ENCODE data around the gene MED27. TPM values are rescaled to one million over a fixed set of nuclear protein-coding genes. Genes with fewer than 3 reads are reported as not detected.
"Not testable (repeated sequence)": the region's sequence is repeated elsewhere in the genome, so short reads cannot be mapped to it uniquely, and the experiment has no call there.

The MED27 gene
- total RNA-seq, 1 experiment from 2014 or later: 65.6 TPM

GRCh38 chr9:131925677-131926177 is 153.9 kb downstream of the MED27 start:
- DNase-seq (ENCODE audit: low read depth): no peak

DNA sequence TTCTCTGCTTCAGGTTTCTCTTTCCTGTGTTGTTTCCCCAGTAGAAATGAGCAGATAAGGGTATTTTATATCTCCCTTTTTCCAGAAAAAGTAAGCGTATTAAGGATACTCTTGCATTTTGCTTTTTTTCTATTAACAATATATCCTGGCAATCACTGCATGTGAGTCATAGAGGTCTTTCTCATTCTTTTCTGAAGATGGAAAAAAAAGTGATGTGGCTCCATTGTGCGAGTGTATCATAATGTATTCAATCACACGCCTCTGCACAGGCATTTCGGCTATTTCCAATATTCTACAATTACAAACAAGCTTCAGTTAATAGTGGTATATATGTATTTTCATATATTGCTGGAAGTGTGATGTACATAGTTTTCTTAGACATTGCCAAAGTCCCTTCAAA is 155.9 kb downstream of the MED27 start:
- DNase-seq (ENCODE audit: low read depth): no peak

DNA sequence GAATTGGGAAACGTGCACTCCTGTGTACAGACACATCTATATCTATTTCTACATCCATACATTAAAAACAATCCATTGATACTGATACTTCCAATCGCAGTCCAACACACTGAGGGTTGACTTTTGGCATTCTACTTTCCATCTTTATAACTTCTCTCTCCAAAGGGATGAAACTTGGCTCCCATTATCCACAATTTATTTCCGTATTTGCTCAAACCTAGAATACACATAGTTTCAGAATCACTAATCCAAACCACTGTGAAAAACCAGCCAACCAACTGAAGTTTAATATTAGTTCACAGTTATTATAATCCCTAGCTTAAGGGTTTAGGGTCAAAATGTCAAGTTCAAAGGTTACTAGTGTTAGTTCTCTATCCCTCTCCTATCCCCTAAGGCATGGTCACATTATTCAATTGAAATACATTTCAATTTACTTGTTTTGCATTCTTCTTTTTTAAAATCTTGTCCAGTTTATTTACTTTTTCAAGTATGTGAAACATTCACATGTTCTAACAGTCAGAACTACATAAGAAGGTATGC is 156.5 kb downstream of the MED27 start:
- no peak for DNase-seq (ENCODE audit: low read depth)

DNA sequence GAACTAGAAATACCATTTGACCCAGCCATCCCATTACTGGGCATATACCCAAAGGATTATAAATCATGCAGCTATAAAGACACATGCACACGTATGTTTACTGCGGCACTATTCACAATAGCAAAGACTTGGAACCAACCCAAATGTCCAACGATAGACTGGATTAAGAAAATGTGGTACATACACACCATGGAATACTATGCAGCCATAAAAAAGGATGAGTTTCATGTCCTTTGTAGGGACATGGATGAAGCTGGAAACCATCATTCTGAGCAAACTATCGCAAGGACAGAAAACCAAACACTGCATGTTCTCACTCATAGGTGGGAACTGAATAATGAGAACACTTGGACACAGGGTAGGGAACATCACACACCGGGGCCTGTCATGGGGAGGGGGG is 158.0 kb downstream of the MED27 start:
- not testable (repeated sequence) for DNase-seq (ENCODE audit: low read depth)

- DNase-seq (ENCODE audit: low read depth): no peak
Measured at GRCh38 chr9:131919216-131919615, 160.5 kb downstream of the MED27 start.

DNA sequence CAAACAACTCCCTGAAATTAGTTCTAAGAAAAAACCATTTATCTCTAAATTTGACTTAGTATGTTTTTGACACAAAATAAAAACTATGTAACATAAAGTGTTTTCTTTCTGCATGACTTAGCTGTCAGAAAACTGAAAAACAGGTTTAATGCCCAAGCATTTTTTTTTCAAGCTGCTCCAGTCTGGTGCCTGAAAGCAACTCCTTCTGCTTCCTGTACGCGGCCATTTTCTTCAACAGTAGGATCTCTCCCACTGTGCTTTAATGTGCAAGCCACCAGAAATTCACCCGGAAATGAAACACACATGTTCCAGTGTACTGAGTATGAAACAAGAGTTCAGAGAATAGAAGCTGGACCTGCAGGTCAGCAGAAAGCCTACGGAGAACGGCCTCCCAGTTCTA is 161.2 kb downstream of the MED27 start:
- DNase-seq (ENCODE audit: low read depth): no peak

DNA sequence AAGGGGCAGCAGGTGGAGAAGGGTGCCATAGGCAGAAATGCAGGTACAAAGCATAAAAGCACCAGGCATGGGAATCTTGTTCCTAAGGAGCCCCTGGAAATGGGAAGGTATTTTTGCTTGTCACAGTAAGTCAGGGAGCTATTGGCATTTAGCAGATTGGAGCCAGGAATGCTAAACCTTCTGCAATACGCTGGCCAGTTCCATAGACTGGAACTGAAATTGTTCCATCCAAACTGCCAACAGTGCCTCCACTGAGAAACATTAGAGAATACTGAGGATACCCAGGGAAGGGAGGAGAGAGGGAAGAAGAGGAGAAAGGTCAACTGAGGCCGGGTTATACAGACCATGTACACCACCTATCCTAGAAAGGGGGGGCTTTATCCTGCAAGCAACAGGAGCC is 162.7 kb downstream of the MED27 start:
- no peak for DNase-seq (ENCODE audit: low read depth)

GRCh38 chr9:131915181-131915580 is 164.5 kb downstream of the MED27 start:
- DNase-seq (ENCODE audit: low read depth): no peak

DNA sequence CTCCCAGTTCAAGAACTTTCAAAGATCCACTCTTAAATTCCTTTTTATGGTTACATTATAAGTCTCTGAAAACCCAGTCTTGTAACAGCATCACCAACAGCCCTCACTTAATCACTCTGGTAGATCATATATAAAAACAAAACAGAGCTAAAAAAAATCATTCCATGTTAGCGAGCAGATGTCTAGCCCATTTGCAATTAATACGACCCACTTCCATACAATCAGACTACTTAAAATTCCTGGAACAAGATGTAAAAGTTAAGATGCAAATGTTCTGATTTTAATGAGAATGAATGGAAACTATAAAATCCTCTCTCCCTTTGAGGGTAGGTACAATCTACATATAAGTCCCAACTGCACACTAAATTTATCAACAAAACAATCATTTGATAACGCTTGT is 167.0 kb downstream of the MED27 start:
- no peak for DNase-seq (ENCODE audit: low read depth)

- no peak for DNase-seq (ENCODE audit: low read depth)
Measured at GRCh38 chr9:131912069-131912468, 167.6 kb downstream of the MED27 start.

GRCh38 chr9:131910572-131910971 is 169.1 kb downstream of the MED27 start:
- DNase-seq (ENCODE audit: low read depth): no peak

- DNase-seq (ENCODE audit: low read depth): no peak
Measured at GRCh38 chr9:131905144-131905543, 174.5 kb downstream of the MED27 start.

- DNase-seq (ENCODE audit: low read depth): no peak
Measured at GRCh38 chr9:131899296-131900228, 180.1 kb downstream of the MED27 start.

DNA sequence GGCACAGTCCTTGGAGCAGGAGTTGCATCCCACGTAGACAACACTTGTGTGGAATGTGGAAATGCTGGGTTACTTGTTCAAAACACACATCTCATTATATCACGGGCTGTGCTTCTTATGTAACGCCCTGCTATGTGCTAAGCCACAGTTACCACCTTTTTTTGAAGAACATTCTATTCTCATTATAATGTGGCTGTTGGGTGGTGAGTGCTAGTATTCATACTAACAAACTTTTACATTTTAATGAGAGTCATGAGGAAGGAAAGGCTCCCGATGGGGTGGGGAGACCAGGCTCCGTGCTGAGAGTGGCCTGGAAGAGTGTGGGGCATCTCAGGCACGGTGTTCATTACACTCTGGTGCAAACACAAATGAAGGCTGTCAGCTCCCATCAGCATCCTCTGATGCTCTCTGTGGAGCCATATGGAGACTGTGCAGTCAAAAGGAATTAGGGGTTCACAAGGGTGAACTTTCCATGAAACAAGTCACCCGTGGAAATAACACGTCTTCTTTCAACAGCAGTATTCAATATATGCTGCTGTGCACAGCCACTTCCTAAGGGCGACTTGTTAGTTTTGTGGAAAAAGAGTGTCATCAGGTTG is 186.7 kb downstream of the MED27 start:
- no peak for DNase-seq (ENCODE audit: low read depth)

DNA sequence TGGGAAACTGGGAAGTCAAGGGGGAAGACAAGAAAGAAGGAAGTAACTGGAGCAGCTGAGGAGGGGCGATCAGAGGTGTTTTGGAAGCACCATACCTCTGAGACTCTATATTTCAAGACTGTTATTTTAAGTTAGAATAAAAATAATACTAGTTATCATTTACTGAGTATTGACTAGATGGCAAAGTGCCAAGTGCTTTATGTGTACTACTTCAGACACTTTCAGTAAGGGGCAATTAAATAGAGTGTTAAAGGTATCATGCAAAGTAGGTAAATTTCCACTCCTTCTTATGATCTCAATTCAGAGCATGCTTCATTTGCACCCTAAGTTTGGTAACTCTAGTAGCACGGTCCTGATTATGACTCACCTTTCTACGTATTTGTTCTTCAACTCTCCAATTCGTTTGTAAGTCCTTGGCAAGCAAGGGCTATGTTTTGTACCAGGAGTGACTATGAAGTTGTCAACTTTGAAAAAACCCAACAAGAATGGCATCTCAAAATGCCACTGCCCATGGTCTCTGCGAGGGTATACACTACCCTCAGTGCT is 187.4 kb downstream of the MED27 start:
- DNase-seq (ENCODE audit: low read depth): no peak

DNA sequence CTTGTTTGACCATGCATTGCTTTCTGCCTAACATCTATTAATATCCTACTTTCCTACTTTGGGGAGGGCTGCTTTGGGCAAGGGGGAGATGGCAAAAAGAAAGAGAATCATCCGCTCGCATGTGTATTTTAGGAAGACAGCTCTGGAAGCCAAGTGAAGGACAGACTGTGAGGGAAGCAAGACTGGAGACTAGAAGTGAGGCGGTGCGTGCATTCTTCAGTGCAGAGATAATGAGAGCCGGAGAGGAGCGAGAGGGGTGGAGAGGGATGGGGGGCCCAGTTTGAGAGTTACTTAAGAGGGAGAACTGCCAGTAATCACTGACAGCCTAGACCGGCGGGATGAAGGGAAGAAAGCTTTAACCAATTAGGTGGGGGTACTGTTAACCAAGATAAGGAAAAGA is 188.1 kb downstream of the MED27 start:
- DNase-seq (ENCODE audit: low read depth): no peak

DNA sequence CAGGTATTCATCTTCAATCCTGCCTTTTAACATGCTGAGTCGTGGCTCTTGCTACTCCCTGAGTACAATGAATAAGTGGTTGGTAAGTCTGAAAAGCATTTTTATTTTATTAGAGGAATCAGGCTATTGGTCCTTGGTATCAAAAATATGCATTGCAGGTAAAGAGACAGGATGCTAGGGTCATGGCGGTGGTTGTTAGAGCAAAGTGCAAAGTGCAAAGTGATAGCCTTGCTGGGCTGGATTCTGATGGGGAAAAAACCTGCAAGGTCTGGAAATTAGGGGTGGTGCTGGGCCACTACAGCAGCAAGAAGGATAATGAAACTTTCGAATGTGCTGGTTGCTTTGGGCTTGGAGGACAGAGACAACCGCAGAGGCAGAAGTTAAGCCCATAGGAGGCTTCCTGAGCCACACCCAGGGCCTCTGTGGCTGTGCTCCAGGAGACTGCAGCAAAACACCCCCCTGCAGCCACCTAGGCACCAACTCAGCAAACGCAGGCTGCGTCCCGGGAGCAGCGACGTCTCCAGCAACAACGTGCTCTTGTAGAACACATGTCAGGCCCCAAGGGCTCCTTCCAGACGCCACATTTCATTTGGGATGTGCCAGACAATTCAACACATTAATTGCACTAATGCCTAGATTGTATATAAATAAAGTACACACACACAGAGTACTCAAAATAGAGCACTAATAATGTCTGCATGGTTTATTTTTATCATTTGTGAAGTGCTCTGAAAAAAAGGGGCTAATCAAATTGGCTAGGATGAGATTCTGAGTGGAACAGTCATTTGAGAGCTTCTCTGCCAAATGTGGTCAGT is 190.0 kb downstream of the MED27 start:
- no peak for DNase-seq (ENCODE audit: low read depth)

GRCh38 chr9:131888923-131889322 is 190.7 kb downstream of the MED27 start:
- DNase-seq (ENCODE audit: low read depth): no peak

- no peak for DNase-seq (ENCODE audit: low read depth)
Measured at GRCh38 chr9:131887680-131888079, 192.0 kb downstream of the MED27 start.

DNA sequence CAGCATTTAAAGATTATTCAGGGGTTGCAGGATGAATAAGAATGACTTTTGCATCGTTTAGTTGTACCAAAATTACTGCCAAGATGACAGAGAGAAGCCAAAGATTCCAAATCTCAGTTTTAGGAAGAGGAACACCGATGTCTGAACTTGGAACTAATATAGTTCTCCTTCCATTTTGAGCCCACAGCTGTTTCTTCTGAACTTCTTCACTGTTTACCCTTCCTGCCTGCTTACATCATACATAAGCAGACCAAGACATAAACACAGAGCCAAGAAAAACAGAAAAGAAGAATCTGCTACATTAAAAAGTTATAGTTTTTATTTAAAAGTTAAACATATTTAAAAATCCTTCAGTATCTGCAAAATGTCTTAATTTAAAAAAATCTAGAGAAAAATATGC is 192.8 kb downstream of the MED27 start:
- DNase-seq (ENCODE audit: low read depth): no peak

DNA sequence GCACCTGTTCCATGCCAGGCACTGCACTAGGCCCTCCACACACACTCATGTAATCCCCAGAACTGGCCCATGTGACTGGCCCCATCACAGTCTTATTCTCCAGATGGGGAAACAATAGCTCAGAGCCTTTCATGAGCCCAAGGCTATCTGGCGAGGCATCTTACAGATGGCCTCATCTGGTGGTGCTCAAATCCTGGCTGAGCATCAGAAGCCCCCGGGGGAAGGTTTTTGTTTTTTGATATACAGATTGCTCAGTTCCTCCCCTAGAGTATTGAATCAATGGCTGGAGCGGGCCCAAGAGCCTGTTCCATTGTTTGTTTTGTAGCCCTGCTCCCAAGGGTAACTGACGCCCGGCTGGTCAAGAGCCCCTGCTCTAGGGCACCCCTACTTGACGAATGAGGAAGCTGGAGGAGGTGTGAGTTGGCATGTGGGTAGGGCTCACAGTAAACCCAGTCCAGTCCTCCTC is 194.5 kb downstream of the MED27 start:
- DNase-seq (ENCODE audit: low read depth): no peak

- no peak for DNase-seq (ENCODE audit: low read depth)
Measured at GRCh38 chr9:131884222-131884621, 195.4 kb downstream of the MED27 start.
